NCI-H82 (cell line): ENCODE data around the gene THAP12.

ENCODE experiments used
- DNase-seq: peaks from one replicate; lab custom pipeline; 2025; lab: John Stamatoyannopoulos, UW

Gene THAP12

DNA sequence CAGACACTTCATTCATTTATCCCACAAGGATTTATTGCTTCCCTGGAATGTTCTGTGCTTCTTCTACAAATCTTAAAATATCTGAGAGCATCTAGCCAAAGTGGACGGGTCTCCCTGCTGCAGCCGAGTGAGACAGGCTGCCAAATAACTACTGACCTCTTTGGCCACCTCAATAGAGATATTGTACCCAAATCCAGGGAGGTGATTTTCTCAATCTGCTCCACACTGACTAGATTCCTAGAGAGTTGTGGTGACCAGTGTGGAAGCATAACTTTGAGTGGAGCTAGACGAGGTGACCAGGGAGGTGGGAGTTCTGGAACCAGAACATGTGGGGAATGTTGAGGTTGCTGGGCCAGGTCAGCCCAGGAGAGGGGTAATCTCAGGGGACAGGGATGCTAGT, 77.5 kb downstream of the THAP12 start:
- no peak for DNase-seq

- DNase-seq = no peak
Measured at GRCh38 chr11:76302996-76303395, 77.9 kb downstream of the THAP12 start.
